Activated CD8-positive, alpha-beta T cell treated with anti-CD3 and anti-CD28 coated beads for 36 hours (primary cell): ENCODE results near the gene CYFIP2. TPM values are rescaled to one million over a fixed set of nuclear protein-coding genes. Genes with fewer than 3 reads are reported as not detected.

Experiments
- ATAC-seq: fragments of 200-7000 bp; cut with Tn5 transposase; one replicate; pipeline ENCODE4 v1.10.0; 2021; ENCODE audit warnings: mild to moderate bottlenecking, moderate library complexity
- CTCF ChIA-PET: fragments of 350-600 bp; sonication (Branson Sonifier 250); formaldehyde crosslinking; loops from one replicate; lab custom pipeline; 2021; ENCODE audit warnings: antibody characterized with exemption; lab: Charles Lee
- POLR2A ChIA-PET: fragments of 350-600 bp; sonication (Branson Sonifier 250); formaldehyde crosslinking; loops from one replicate; lab custom pipeline; 2021; ENCODE audit warnings: antibody characterized with exemption; lab: Charles Lee
- DNase-seq: peaks from one replicate; pipeline ENCODE4 v3.0.0-alpha.2; 2020
- H3K27ac Mint-ChIP-seq: one replicate; pipeline ENCODE4 v1.8.0; 2021; ENCODE audit warnings: mild to moderate bottlenecking, mixed read lengths
- H3K27me3 Mint-ChIP-seq: one replicate; pipeline ENCODE4 v1.8.0; 2021; ENCODE audit warnings: mixed read lengths
- H3K36me3 Mint-ChIP-seq: one replicate; pipeline ENCODE4 v1.8.0; 2021; ENCODE audit warnings: low read depth, mixed read lengths
- H3K4me1 Mint-ChIP-seq: one replicate; pipeline ENCODE4 v1.8.0; 2021; ENCODE audit warnings: low read depth, mixed read lengths
- H3K4me3 Mint-ChIP-seq: one replicate; pipeline ENCODE4 v1.8.0; 2021; ENCODE audit warnings: mild to moderate bottlenecking, moderate library complexity, mixed read lengths
- H3K9me3 Mint-ChIP-seq: one replicate; pipeline ENCODE4 v1.8.0; 2021; ENCODE audit warnings: mixed read lengths
- CTCF ChIP-seq: fragments of 200-600 bp; IDR thresholded peaks from one replicate; pipeline ENCODE4 v1.8.0; 2022; ENCODE audit warnings: antibody characterized with exemption, mild to moderate bottlenecking
- intact Hi-C: fragments of 100-400 bp; cut with micrococcal nuclease; formaldehyde crosslinking; loops from one replicate; pipeline ENCODE4 v1.10.0; 2022
- total RNA-seq, 2 experiments: library from RNA; stranded (reverse); gene quantifications; one replicate each; pipeline ENCODE4 v1.2.3, GENCODE V29; 2021

CYFIP2 gene
- total RNA-seq, 2 experiments from 2014 or later = 350 to 351 TPM

DNA sequence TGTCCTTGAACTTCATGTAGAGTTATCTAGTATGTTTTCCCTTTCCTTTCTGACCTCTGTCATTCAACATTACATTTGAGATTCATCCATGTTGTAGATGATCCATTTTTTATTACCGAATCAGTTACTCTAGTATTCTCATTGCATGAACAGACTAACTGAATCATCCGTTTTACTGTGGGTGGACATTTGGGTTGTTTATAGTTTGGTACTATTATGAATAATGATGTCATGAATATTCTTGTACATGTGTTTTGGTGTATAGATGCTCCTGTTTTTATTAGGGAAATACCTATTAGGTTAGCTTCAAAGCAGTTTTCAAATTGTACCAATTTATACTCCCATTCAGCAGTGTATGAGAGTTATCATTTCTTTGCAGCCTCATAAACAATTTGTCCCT is 99.8 kb downstream of the CYFIP2 start:
- DNase-seq (no peak), ATAC-seq (no peak)
- intact Hi-C loops = no loop called here
- POLR2A ChIA-PET = no interaction called here
- Mint-ChIP-seq H3K36me3 (peaks cover 65% of the 10 kb centered on the region), H3K27me3 (no peaks in the 10 kb centered on the region), H3K9me3 (no peaks in the 10 kb centered on the region), H3K27ac (no peak overlapping the region), H3K4me3 (no peak overlapping the region), H3K4me1 (peaks cover 19% of the 10 kb centered on the region)
- CTCF ChIA-PET = interaction anchor here (1.0 kb wide), 1 partner anchor 10 kb away, joined by 3 read pairs; no protein-coding TSS in a partner anchor
- TF ChIP-seq CTCF = no peak

DNA sequence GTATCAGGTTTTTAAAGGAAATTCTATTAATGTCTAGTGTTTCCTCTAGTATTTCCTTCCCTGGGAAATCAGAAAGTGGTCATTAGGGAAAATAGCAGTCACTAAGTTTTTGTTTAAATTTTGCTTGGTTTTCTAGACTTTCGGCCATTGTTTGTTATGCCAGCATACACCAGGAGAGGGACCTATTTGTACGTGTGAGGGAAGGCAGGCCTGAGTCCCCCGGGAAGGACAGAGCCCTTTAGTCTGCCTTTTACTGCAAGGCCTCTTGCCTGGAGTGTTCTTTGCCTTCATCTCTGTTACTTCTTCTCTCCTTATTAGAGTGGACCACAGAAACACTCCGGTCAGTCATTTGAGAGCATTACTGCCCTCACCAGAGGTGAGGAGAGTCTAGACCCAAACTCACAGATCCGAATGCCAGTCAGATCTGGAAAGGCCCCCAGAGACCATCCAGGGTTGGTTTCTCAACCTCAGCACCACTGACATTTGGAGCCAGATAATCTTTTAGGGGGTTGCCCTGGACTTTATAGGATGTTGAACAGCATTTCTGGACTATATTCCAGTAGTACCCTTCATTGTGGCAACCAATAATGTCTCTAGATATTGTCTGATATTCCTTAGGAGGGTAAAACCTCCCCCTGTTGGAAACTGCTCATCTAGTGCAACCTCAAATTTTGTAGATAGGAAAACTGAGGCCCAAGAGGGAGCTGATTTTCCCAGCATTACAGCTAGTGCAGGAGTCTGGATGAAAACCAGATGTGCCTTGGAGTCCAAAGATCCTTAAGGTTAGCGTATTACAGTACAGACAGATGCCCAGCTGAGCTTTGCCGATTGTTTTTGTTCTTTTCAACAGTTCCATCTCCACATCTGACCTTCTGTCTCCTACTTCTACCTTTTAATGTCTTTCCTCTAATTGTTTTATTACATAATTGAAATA is 101.1 kb downstream of the CYFIP2 start:
- intact Hi-C loops = no loop called here
- peak overlapping the region; percentile 40 for H3K27ac Mint-ChIP-seq

GRCh38 chr5:157369507-157369906 is 103.6 kb downstream of the CYFIP2 start:
- POLR2A ChIA-PET = interaction anchor here (1.0 kb wide), 1 partner anchor 30 kb away, joined by 4 read pairs; no protein-coding TSS in a partner anchor
- DNase-seq = no peak
- Mint-ChIP-seq H3K27ac (peak overlapping the region; percentile 2), H3K27me3 (no peaks in the 10 kb centered on the region), H3K9me3 (no peaks in the 10 kb centered on the region), H3K4me3 (no peak overlapping the region), H3K36me3 (peaks cover 55% of the 10 kb centered on the region), H3K4me1 (peaks cover 18% of the 10 kb centered on the region)
- intact Hi-C loops = no loop called here
- no peak for TF ChIP-seq CTCF
- ATAC-seq = no peak
- CTCF ChIA-PET = interaction anchor here (0.8 to 4.5 kb wide), 8 partner anchors 11 to 45 kb away, joined by 3 to 18 read pairs (median 3); no protein-coding TSS in a partner anchor

More for the DNA sequence above, 101.1 kb downstream of the CYFIP2 start:
- Mint-ChIP-seq H3K4me1 (peaks cover 18% of the 10 kb centered on the region), H3K4me3 (no peak overlapping the region), H3K9me3 (no peaks in the 10 kb centered on the region), H3K36me3 (peaks cover 57% of the 10 kb centered on the region), H3K27me3 (no peaks in the 10 kb centered on the region)
- no peak for TF ChIP-seq CTCF
- ChIA-PET CTCF (interaction anchor here (0.9 to 1.0 kb wide), 2 partner anchors 24 to 38 kb away, joined by 3 read pairs; no protein-coding TSS in a partner anchor), POLR2A (no interaction called here)
- no peak for DNase-seq
- no peak for ATAC-seq

GRCh38 chr5:157370967-157371366 is 105.0 kb downstream of the CYFIP2 start:
- CTCF ChIA-PET = interaction anchor here (1.7 to 4.5 kb wide), 3 partner anchors 28 to 62 kb away, joined by 6 to 18 read pairs (median 15); no protein-coding TSS in a partner anchor
- H3K4me1 Mint-ChIP-seq = peaks cover 13% of the 10 kb centered on the region
- POLR2A ChIA-PET = no interaction called here

More at GRCh38 chr5:157370967-157371366, 105.0 kb downstream of the CYFIP2 start:
- intact Hi-C loops = no loop called here
- H3K27me3 Mint-ChIP-seq = no peaks in the 10 kb centered on the region
- ATAC-seq (no peak), DNase-seq (no peak)
- no peak overlapping the region for H3K4me3 Mint-ChIP-seq
- peak overlapping the region; percentile 79 for H3K27ac Mint-ChIP-seq
- H3K9me3 Mint-ChIP-seq = no peaks in the 10 kb centered on the region
- H3K36me3 Mint-ChIP-seq = peaks cover 55% of the 10 kb centered on the region
- TF ChIP-seq CTCF = no peak
